ENCODE results near the gene CDH15.
"Not testable (repeated sequence)": the region's sequence is repeated elsewhere in the genome, so short reads cannot be mapped to it uniquely, and the experiment has no call there.

CDH15 gene

GRCh38 chr16:89178453-89179147, 7.1 kb downstream of the CDH15 start:
- Histone ChIP-seq H3K9me3 (replicated peaks; ENCODE audit: low read length) (no peaks in the 10 kb centered on the region), H3K36me3 (ENCODE audit: insufficient read depth, low read length) (no peaks in the 10 kb centered on the region), H3K4me1 (ENCODE audit: control insufficient read depth, insufficient read depth, low read length) (peaks cover 28% of the 10 kb centered on the region), H3K9ac (ENCODE audit: low read depth, low read length) (no peak overlapping the region), H3K27me3 (ENCODE audit: control insufficient read depth, insufficient read depth, low read length) (no peaks in the 10 kb centered on the region), H3K4me3 (ENCODE audit: low read length) (no peak overlapping the region), H3K4me2 (ENCODE audit: low read length) (no peak overlapping the region)

GRCh38 chr16:89179148-89179484, 7.6 kb downstream of the CDH15 start:
- H3K9ac ChIP-seq (ENCODE audit: low read depth, low read length): no peak overlapping the region
- H3K4me3 ChIP-seq (ENCODE audit: low read length): no peak overlapping the region
- H3K4me1 ChIP-seq (ENCODE audit: control insufficient read depth, insufficient read depth, low read length): peaks cover 24% of the 10 kb centered on the region
- no peak overlapping the region for H3K4me2 ChIP-seq (ENCODE audit: low read length)
- no peaks in the 10 kb centered on the region for H3K36me3 ChIP-seq (ENCODE audit: insufficient read depth, low read length)
- H3K27me3 ChIP-seq (ENCODE audit: control insufficient read depth, insufficient read depth, low read length): no peaks in the 10 kb centered on the region
- no peaks in the 10 kb centered on the region for H3K9me3 ChIP-seq (replicated peaks; ENCODE audit: low read length)

- Histone ChIP-seq H3K4me2 (ENCODE audit: low read length) (no peak overlapping the region), H3K9ac (ENCODE audit: low read depth, low read length) (no peak overlapping the region), H3K4me1 (ENCODE audit: control insufficient read depth, insufficient read depth, low read length) (peaks cover 17% of the 10 kb centered on the region), H3K4me3 (ENCODE audit: low read length) (no peak overlapping the region), H3K27me3 (ENCODE audit: control insufficient read depth, insufficient read depth, low read length) (no peaks in the 10 kb centered on the region), H3K36me3 (ENCODE audit: insufficient read depth, low read length) (no peaks in the 10 kb centered on the region), H3K9me3 (replicated peaks; ENCODE audit: low read length) (no peaks in the 10 kb centered on the region)
Observed at GRCh38 chr16:89179656-89180315, 8.2 kb downstream of the CDH15 start.

- peaks cover 14% of the 10 kb centered on the region for H3K36me3 ChIP-seq (ENCODE audit: insufficient read depth, low read length)
- no peak overlapping the region for H3K9ac ChIP-seq (ENCODE audit: low read depth, low read length)
- no peaks in the 10 kb centered on the region for H3K27me3 ChIP-seq (ENCODE audit: control insufficient read depth, insufficient read depth, low read length)
- H3K4me2 ChIP-seq (ENCODE audit: low read length): no peak overlapping the region
- no peaks in the 10 kb centered on the region for H3K4me1 ChIP-seq (ENCODE audit: control insufficient read depth, insufficient read depth, low read length)
- no peaks in the 10 kb centered on the region for H3K9me3 ChIP-seq (replicated peaks; ENCODE audit: low read length)
- H3K4me3 ChIP-seq (ENCODE audit: low read length): no peak overlapping the region
Observed at GRCh38 chr16:89183463-89183862, 11.9 kb downstream of the CDH15 start.

GRCh38 chr16:89183975-89184676, 12.6 kb downstream of the CDH15 start:
- H3K9me3 ChIP-seq (replicated peaks; ENCODE audit: low read length): no peaks in the 10 kb centered on the region
- H3K36me3 ChIP-seq (ENCODE audit: insufficient read depth, low read length): peaks cover 14% of the 10 kb centered on the region
- no peak overlapping the region for H3K9ac ChIP-seq (ENCODE audit: low read depth, low read length)
- no peaks in the 10 kb centered on the region for H3K4me1 ChIP-seq (ENCODE audit: control insufficient read depth, insufficient read depth, low read length)
- no peak overlapping the region for H3K4me2 ChIP-seq (ENCODE audit: low read length)
- H3K27me3 ChIP-seq (ENCODE audit: control insufficient read depth, insufficient read depth, low read length): no peaks in the 10 kb centered on the region
- H3K4me3 ChIP-seq (ENCODE audit: low read length): no peak overlapping the region

- Histone ChIP-seq H3K4me1 (ENCODE audit: control insufficient read depth, insufficient read depth, low read length) (no peaks in the 10 kb centered on the region), H3K4me3 (ENCODE audit: low read length) (no peak overlapping the region), H3K36me3 (ENCODE audit: insufficient read depth, low read length) (peaks cover 14% of the 10 kb centered on the region), H3K4me2 (ENCODE audit: low read length) (no peak overlapping the region), H3K27me3 (ENCODE audit: control insufficient read depth, insufficient read depth, low read length) (no peaks in the 10 kb centered on the region), H3K9me3 (replicated peaks; ENCODE audit: low read length) (no peaks in the 10 kb centered on the region), H3K9ac (ENCODE audit: low read depth, low read length) (no peak overlapping the region)
Observed at GRCh38 chr16:89184677-89184932, 13.1 kb downstream of the CDH15 start.

GRCh38 chr16:89184933-89185794, 13.6 kb downstream of the CDH15 start:
- H3K27me3 ChIP-seq (ENCODE audit: control insufficient read depth, insufficient read depth, low read length): no peaks in the 10 kb centered on the region

GRCh38 chr16:89185887-89186592, 14.5 kb downstream of the CDH15 start:
- H3K4me2 ChIP-seq (ENCODE audit: low read length); H3K4me3 ChIP-seq (ENCODE audit: low read length); H3K27me3 ChIP-seq (ENCODE audit: control insufficient read depth, insufficient read depth, low read length); H3K4me1 ChIP-seq (ENCODE audit: control insufficient read depth, insufficient read depth, low read length); H3K9ac ChIP-seq (ENCODE audit: low read depth, low read length); H3K9me3 ChIP-seq (replicated peaks; ENCODE audit: low read length): not testable (repeated sequence)
- peaks cover 14% of the 10 kb centered on the region for H3K36me3 ChIP-seq (ENCODE audit: insufficient read depth, low read length)

More at GRCh38 chr16:89184933-89185794, 13.6 kb downstream of the CDH15 start:
- H3K9me3 ChIP-seq (replicated peaks; ENCODE audit: low read length): no peaks in the 10 kb centered on the region
- H3K4me2 ChIP-seq (ENCODE audit: low read length): no peak overlapping the region
- no peaks in the 10 kb centered on the region for H3K4me1 ChIP-seq (ENCODE audit: control insufficient read depth, insufficient read depth, low read length)
- H3K36me3 ChIP-seq (ENCODE audit: insufficient read depth, low read length): peaks cover 14% of the 10 kb centered on the region
- no peak overlapping the region for H3K4me3 ChIP-seq (ENCODE audit: low read length)
- no peak overlapping the region for H3K9ac ChIP-seq (ENCODE audit: low read depth, low read length)

GRCh38 chr16:89186593-89187031, 15.1 kb downstream of the CDH15 start:
- H3K4me3 ChIP-seq (ENCODE audit: low read length); H3K4me2 ChIP-seq (ENCODE audit: low read length); H3K4me1 ChIP-seq (ENCODE audit: control insufficient read depth, insufficient read depth, low read length); H3K9me3 ChIP-seq (replicated peaks; ENCODE audit: low read length); H3K9ac ChIP-seq (ENCODE audit: low read depth, low read length); H3K27me3 ChIP-seq (ENCODE audit: control insufficient read depth, insufficient read depth, low read length): not testable (repeated sequence)
- peaks cover 14% of the 10 kb centered on the region for H3K36me3 ChIP-seq (ENCODE audit: insufficient read depth, low read length)

GRCh38 chr16:89187032-89187769, 15.7 kb downstream of the CDH15 start:
- no peak overlapping the region for H3K4me3 ChIP-seq (ENCODE audit: low read length)
- no peak overlapping the region for H3K4me2 ChIP-seq (ENCODE audit: low read length)
- no peaks in the 10 kb centered on the region for H3K27me3 ChIP-seq (ENCODE audit: control insufficient read depth, insufficient read depth, low read length)
- H3K9ac ChIP-seq (ENCODE audit: low read depth, low read length): no peak overlapping the region
- H3K4me1 ChIP-seq (ENCODE audit: control insufficient read depth, insufficient read depth, low read length): no peaks in the 10 kb centered on the region
- H3K9me3 ChIP-seq (replicated peaks; ENCODE audit: low read length): no peaks in the 10 kb centered on the region
- H3K36me3 ChIP-seq (ENCODE audit: insufficient read depth, low read length): peaks cover 14% of the 10 kb centered on the region
